Esophagus squamous epithelium (tissue), 4 donors: ENCODE measurements around the gene SEMA5B.

Experiments
- POLR2A ChIP-seq, 4 donors: fragments of 450-650 bp; IDR thresholded peaks; one replicate each; pipeline ENCODE4 v1.6.1; 2017; ENCODE audit warnings: antibody characterized with exemption in 4 of 4, mild to moderate bottlenecking in 4 of 4, moderate library complexity in 3 of 4
- TF ChIP-seq, protein P1 (sequence below), 6 experiments: fragments of 450-650 bp in 4 of 6; fragments of 200-600 bp in 2 of 6; sonication (generic) in 2 of 6; IDR thresholded peaks; one replicate each; pipeline ENCODE4 v1.5.1; 2016 to 2019; ENCODE audit warnings: antibody characterized with exemption in 6 of 6, mild to moderate bottlenecking in 4 of 6, moderate library complexity in 4 of 6

- TF ChIP-seq, protein P1, sequence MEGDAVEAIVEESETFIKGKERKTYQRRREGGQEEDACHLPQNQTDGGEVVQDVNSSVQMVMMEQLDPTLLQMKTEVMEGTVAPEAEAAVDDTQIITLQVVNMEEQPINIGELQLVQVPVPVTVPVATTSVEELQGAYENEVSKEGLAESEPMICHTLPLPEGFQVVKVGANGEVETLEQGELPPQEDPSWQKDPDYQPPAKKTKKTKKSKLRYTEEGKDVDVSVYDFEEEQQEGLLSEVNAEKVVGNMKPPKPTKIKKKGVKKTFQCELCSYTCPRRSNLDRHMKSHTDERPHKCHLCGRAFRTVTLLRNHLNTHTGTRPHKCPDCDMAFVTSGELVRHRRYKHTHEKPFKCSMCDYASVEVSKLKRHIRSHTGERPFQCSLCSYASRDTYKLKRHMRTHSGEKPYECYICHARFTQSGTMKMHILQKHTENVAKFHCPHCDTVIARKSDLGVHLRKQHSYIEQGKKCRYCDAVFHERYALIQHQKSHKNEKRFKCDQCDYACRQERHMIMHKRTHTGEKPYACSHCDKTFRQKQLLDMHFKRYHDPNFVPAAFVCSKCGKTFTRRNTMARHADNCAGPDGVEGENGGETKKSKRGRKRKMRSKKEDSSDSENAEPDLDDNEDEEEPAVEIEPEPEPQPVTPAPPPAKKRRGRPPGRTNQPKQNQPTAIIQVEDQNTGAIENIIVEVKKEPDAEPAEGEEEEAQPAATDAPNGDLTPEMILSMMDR (IDR thresholded peaks at IDR 0.05): no peak
- no peak for TF ChIP-seq POLR2A (IDR thresholded peaks at IDR 0.05)
These were observed 32.6 kb downstream of the SEMA5B start for GRCh38 chr3:122994954-122995353.
